ENCODE data around the gene CFAP57. TPM values are rescaled to one million over a fixed set of nuclear protein-coding genes. Genes with fewer than 3 reads are reported as not detected.
"Not testable (repeated sequence)": the region's sequence is repeated elsewhere in the genome, so short reads cannot be mapped to it uniquely, and the experiment has no call there.

The CFAP57 gene
- total RNA-seq, 1 donor from 2014 or later: 0.24 TPM

- no peak for DNase-seq (ENCODE audit: extremely low spot score, unreplicated experiment)
- Mint-ChIP-seq H3K4me3 (ENCODE audit: unreplicated experiment) (no peak overlapping the region), H3K27ac (ENCODE audit: unreplicated experiment) (no peak overlapping the region), H3K36me3 (ENCODE audit: unreplicated experiment) (no peaks in the 10 kb centered on the region), H3K9me3 (ENCODE audit: unreplicated experiment) (peaks cover 3% of the 10 kb centered on the region), H3K4me1 (ENCODE audit: unreplicated experiment) (peaks cover 39% of the 10 kb centered on the region), H3K27me3 (ENCODE audit: unreplicated experiment) (no peaks in the 10 kb centered on the region)
- no peak for TF ChIP-seq CTCF (IDR thresholded peaks at IDR 0.05)
Measured at GRCh38 chr1:43203859-43204258, 31.7 kb downstream of the CFAP57 start.

GRCh38 chr1:43204394-43204793, 32.3 kb downstream of the CFAP57 start:
- Mint-ChIP-seq H3K36me3 (ENCODE audit: unreplicated experiment) (no peaks in the 10 kb centered on the region), H3K4me3 (ENCODE audit: unreplicated experiment) (no peak overlapping the region), H3K27ac (ENCODE audit: unreplicated experiment) (peak overlapping the region; percentile 8), H3K9me3 (ENCODE audit: unreplicated experiment) (peaks cover 3% of the 10 kb centered on the region), H3K4me1 (ENCODE audit: unreplicated experiment) (peaks cover 39% of the 10 kb centered on the region), H3K27me3 (ENCODE audit: unreplicated experiment) (no peaks in the 10 kb centered on the region)
- DNase-seq (ENCODE audit: extremely low spot score, unreplicated experiment): no peak
- no peak for TF ChIP-seq CTCF (IDR thresholded peaks at IDR 0.05)

- H3K27ac Mint-ChIP-seq (ENCODE audit: unreplicated experiment): peak overlapping the region; percentile 97
- peaks cover 3% of the 10 kb centered on the region for H3K9me3 Mint-ChIP-seq (ENCODE audit: unreplicated experiment)
- H3K27me3 Mint-ChIP-seq (ENCODE audit: unreplicated experiment): no peaks in the 10 kb centered on the region
- no peaks in the 10 kb centered on the region for H3K36me3 Mint-ChIP-seq (ENCODE audit: unreplicated experiment)
- H3K4me3 Mint-ChIP-seq (ENCODE audit: unreplicated experiment): peak overlapping the region; percentile 17
- no peak for TF ChIP-seq CTCF (IDR thresholded peaks at IDR 0.05)
- H3K4me1 Mint-ChIP-seq (ENCODE audit: unreplicated experiment): peaks cover 39% of the 10 kb centered on the region
- no peak for DNase-seq (ENCODE audit: extremely low spot score, unreplicated experiment)
Measured at GRCh38 chr1:43205671-43206070, 33.5 kb downstream of the CFAP57 start.

GRCh38 chr1:43206600-43207228, 34.6 kb downstream of the CFAP57 start:
- DNase-seq (ENCODE audit: extremely low spot score, unreplicated experiment): no peak
- Mint-ChIP-seq H3K36me3 (ENCODE audit: unreplicated experiment) (no peaks in the 10 kb centered on the region), H3K27ac (ENCODE audit: unreplicated experiment) (peak overlapping the region; percentile 97), H3K4me1 (ENCODE audit: unreplicated experiment) (peaks cover 39% of the 10 kb centered on the region), H3K9me3 (ENCODE audit: unreplicated experiment) (peaks cover 3% of the 10 kb centered on the region), H3K4me3 (ENCODE audit: unreplicated experiment) (peak overlapping the region; percentile 51), H3K27me3 (ENCODE audit: unreplicated experiment) (no peaks in the 10 kb centered on the region)
- no peak for TF ChIP-seq CTCF (IDR thresholded peaks at IDR 0.05)

GRCh38 chr1:43207229-43207853, 35.2 kb downstream of the CFAP57 start:
- DNase-seq (ENCODE audit: extremely low spot score, unreplicated experiment): no peak
- H3K27ac Mint-ChIP-seq (ENCODE audit: unreplicated experiment): peak overlapping the region; percentile 97
- no peaks in the 10 kb centered on the region for H3K27me3 Mint-ChIP-seq (ENCODE audit: unreplicated experiment)
- peaks cover 3% of the 10 kb centered on the region for H3K9me3 Mint-ChIP-seq (ENCODE audit: unreplicated experiment)
- H3K36me3 Mint-ChIP-seq (ENCODE audit: unreplicated experiment): no peaks in the 10 kb centered on the region
- H3K4me1 Mint-ChIP-seq (ENCODE audit: unreplicated experiment): peaks cover 39% of the 10 kb centered on the region
- H3K4me3 Mint-ChIP-seq (ENCODE audit: unreplicated experiment): peak overlapping the region; percentile 51
- no peak for TF ChIP-seq CTCF (IDR thresholded peaks at IDR 0.05)

GRCh38 chr1:43208277-43208676, 36.1 kb downstream of the CFAP57 start:
- H3K27ac Mint-ChIP-seq (ENCODE audit: unreplicated experiment); H3K27me3 Mint-ChIP-seq (ENCODE audit: unreplicated experiment); H3K9me3 Mint-ChIP-seq (ENCODE audit: unreplicated experiment); DNase-seq (ENCODE audit: extremely low spot score, unreplicated experiment); H3K36me3 Mint-ChIP-seq (ENCODE audit: unreplicated experiment); H3K4me3 Mint-ChIP-seq (ENCODE audit: unreplicated experiment): not testable (repeated sequence)
- H3K4me1 Mint-ChIP-seq (ENCODE audit: unreplicated experiment): peaks cover 39% of the 10 kb centered on the region

Measured in osteocyte (in vitro differentiated cells).